ENCODE data around the gene TMEM51.

- TF ChIP-seq, protein P1, sequence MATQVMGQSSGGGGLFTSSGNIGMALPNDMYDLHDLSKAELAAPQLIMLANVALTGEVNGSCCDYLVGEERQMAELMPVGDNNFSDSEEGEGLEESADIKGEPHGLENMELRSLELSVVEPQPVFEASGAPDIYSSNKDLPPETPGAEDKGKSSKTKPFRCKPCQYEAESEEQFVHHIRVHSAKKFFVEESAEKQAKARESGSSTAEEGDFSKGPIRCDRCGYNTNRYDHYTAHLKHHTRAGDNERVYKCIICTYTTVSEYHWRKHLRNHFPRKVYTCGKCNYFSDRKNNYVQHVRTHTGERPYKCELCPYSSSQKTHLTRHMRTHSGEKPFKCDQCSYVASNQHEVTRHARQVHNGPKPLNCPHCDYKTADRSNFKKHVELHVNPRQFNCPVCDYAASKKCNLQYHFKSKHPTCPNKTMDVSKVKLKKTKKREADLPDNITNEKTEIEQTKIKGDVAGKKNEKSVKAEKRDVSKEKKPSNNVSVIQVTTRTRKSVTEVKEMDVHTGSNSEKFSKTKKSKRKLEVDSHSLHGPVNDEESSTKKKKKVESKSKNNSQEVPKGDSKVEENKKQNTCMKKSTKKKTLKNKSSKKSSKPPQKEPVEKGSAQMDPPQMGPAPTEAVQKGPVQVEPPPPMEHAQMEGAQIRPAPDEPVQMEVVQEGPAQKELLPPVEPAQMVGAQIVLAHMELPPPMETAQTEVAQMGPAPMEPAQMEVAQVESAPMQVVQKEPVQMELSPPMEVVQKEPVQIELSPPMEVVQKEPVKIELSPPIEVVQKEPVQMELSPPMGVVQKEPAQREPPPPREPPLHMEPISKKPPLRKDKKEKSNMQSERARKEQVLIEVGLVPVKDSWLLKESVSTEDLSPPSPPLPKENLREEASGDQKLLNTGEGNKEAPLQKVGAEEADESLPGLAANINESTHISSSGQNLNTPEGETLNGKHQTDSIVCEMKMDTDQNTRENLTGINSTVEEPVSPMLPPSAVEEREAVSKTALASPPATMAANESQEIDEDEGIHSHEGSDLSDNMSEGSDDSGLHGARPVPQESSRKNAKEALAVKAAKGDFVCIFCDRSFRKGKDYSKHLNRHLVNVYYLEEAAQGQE (IDR thresholded peaks at IDR 0.05; ENCODE audit: low read depth, low read length) = no peak
- no peak for TF ChIP-seq TBL1XR1 (IDR thresholded peaks at IDR 0.05; ENCODE audit: low read depth, low read length)
- no peak for TF ChIP-seq NRF1 (conservative IDR thresholded peaks at IDR 0.05; ENCODE audit: low read depth, low read length)
- no peak for TF ChIP-seq EP300 (IDR thresholded peaks at IDR 0.05; ENCODE audit: borderline replicate concordance in 1 of 2, control insufficient read depth in 1 of 2, low read depth in 2 of 2, low read length in 2 of 2)
- no peak for TF ChIP-seq BHLHE40 (IDR thresholded peaks at IDR 0.05; ENCODE audit: borderline replicate concordance in 1 of 2, low read depth in 2 of 2, low read length in 1 of 2)
- TF ChIP-seq NBN (IDR thresholded peaks at IDR 0.05) = no peak
- no peak for TF ChIP-seq TAF1 (IDR thresholded peaks at IDR 0.05; ENCODE audit: borderline replicate concordance, low read depth, low read length)
- no peak for TF ChIP-seq RAD21 (IDR thresholded peaks at IDR 0.05; ENCODE audit: insufficient read depth, low read depth, low read length)
- no peak for TF ChIP-seq GABPA (IDR thresholded peaks at IDR 0.05; ENCODE audit: low read depth)
- TF ChIP-seq ZNF687 (IDR thresholded peaks at IDR 0.05) = no peak
- no peak for TF ChIP-seq EZH2 (IDR thresholded peaks at IDR 0.05; ENCODE audit: borderline replicate concordance, control insufficient read depth, low read depth, low read length)
- no peak for TF ChIP-seq ZZZ3 (IDR thresholded peaks at IDR 0.05; ENCODE audit: control insufficient read depth, insufficient read length, low read depth)
- no peak for TF ChIP-seq CTCF (IDR thresholded peaks at IDR 0.05 in 2 of 3, conservative IDR thresholded peaks at IDR 0.05 in 1 of 3; ENCODE audit: control insufficient read depth in 2 of 3, extremely low read depth in 1 of 3, insufficient read depth in 1 of 3, low read depth in 3 of 3, low read length in 3 of 3)
- TF ChIP-seq EED (IDR thresholded peaks at IDR 0.05; ENCODE audit: low read depth) = no peak
Observed at GRCh38 chr1:15207829-15208429, 54.4 kb downstream of the TMEM51 start.

Data from GM12878 (cell line).